ENCODE measurements around the gene EEFSEC.

EEFSEC gene

DNA sequence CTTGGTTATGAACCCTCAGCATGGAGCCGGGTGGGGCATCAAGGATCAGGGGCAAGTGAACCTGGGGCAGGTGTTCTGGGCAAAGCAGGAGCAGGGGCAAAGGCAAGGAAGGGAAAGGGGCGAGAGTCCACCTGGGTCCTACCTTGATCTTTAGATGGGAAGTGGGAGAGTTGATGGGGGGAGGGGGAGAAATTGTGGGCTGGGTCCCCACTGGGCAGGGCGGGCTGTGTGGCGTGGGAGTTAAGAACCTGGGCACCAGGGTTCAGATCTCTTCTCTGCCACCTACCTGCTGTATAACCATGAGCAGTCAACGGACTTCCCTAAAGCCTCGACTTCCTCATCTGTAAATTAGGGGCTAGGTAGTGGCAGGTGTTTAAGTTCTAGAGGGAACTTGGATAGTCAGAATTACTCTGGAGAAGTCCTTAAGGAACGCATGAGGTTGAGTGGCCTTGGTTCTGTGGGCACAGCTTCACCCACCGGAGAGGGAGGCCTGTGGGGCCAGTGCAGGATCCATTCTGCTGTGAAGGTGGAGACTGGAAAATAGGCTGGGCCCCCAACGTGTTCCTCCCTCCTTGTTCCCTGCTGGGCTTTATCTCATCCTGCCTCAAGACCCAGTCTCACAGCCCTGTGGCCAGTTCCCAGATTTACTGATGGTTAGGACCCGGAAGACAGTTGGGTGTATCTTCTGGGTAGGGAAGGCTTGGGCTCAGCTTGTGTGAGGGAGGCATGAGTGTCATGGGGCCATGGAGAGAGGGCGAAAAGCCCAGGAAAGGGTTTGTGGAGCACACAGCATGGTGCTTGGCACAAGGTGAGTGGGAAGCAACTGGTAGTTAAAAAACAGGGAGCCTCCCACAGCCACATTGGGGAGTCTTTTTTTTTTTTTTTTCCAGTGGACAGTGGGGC lies 90.6 kb downstream of the EEFSEC start:
- no peak overlapping the region for H3K27ac ChIP-seq

DNA sequence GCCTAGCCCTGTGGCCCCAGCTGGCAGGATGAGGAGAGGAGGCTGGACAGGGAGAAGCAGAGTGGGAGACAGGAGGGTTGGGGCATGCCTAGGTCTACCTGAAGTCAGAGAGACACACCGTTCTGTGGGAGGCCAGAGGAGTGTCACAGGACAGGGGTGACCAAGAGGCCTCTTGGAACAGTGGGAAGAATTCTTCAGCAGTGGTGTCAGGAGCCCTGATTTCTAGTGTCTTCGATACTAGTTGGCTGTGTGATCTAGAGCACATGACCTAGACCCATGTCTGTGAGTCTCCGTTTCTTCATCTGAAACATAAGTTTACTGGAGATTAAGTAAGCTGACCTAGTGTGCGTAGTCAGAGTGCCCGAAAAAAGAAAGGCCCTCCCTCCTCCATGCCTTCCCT lies 92.2 kb downstream of the EEFSEC start:
- H3K27ac ChIP-seq: no peak overlapping the region
- TF ChIP-seq, protein P1, sequence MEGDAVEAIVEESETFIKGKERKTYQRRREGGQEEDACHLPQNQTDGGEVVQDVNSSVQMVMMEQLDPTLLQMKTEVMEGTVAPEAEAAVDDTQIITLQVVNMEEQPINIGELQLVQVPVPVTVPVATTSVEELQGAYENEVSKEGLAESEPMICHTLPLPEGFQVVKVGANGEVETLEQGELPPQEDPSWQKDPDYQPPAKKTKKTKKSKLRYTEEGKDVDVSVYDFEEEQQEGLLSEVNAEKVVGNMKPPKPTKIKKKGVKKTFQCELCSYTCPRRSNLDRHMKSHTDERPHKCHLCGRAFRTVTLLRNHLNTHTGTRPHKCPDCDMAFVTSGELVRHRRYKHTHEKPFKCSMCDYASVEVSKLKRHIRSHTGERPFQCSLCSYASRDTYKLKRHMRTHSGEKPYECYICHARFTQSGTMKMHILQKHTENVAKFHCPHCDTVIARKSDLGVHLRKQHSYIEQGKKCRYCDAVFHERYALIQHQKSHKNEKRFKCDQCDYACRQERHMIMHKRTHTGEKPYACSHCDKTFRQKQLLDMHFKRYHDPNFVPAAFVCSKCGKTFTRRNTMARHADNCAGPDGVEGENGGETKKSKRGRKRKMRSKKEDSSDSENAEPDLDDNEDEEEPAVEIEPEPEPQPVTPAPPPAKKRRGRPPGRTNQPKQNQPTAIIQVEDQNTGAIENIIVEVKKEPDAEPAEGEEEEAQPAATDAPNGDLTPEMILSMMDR (IDR thresholded peaks at IDR 0.05): no peak
- TF ChIP-seq ZFX (IDR thresholded peaks at IDR 0.05; ENCODE audit: borderline replicate concordance): no peak

More for the DNA sequence above, 90.6 kb downstream of the EEFSEC start:
- TF ChIP-seq ZFX (IDR thresholded peaks at IDR 0.05; ENCODE audit: borderline replicate concordance): no peak
- TF ChIP-seq, protein P1 (IDR thresholded peaks at IDR 0.05): no peak

DNA sequence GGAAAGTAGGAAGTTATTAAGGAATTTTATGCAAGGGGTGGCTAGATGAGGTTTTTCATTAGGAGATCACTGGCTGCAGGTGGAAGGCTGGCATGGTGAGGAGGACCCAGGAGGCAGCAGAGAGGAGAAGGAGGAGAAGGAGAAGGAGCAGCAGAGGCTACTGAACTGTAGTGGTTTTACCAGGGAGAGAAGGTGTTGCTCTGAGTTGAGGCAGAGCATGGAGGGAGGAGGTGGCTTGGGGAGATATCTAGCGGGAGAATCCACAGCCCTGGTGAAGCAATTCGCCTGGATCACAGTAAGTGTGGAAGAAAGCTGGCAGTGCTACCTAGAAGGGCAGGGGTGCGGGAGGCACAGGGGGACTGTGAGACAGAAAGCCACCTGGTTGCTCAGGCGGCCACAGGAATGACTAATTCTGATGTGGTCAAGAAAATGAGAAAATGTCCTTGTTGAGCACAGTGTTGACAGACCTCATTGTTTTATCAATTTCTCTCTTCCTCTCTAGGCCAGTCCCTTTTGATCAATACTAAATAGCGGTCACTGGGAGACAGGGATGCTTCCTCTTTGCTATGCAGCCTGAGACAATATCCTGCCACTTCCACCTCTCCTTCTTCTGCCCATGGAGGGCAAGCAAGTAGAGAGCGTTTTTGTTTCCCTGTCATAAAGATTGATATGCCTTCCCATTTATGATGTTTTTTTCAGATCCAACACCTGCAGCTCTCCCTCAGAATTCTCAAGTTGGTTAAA lies 94.6 kb downstream of the EEFSEC start:
- TF ChIP-seq, protein P1 (IDR thresholded peaks at IDR 0.05): no peak
- TF ChIP-seq ZFX (IDR thresholded peaks at IDR 0.05; ENCODE audit: borderline replicate concordance): no peak
- no peak overlapping the region for H3K27ac ChIP-seq

GRCh38 chr3:128252083-128252482 lies 98.8 kb downstream of the EEFSEC start:
- no peak for TF ChIP-seq ZFX (IDR thresholded peaks at IDR 0.05; ENCODE audit: borderline replicate concordance)
- TF ChIP-seq, protein P1 (IDR thresholded peaks at IDR 0.05): no peak

DNA sequence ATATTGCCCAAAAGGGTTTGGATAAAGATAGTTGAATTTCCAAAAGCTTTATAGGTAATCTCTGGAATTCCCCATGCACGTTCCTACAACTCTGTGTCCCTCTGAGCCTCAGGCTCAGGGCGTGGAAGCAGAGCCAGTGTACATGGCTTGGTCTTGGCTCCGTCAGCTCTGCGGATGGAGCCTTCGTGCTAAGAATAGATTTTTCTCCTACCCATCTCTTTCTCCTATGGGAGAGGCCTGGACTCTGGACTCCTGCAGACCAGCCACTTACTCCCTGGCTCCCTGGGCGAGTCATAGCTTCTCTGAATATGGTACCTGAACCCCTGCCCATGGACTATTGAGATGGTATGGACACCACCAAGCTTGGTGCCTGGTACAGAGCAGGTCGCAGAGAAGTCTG lies 99.9 kb downstream of the EEFSEC start:
- TF ChIP-seq, protein P1 (IDR thresholded peaks at IDR 0.05): no peak
- no peak for TF ChIP-seq ZFX (IDR thresholded peaks at IDR 0.05; ENCODE audit: borderline replicate concordance)
- H3K27ac ChIP-seq: no peak overlapping the region

More at GRCh38 chr3:128252083-128252482, 98.8 kb downstream of the EEFSEC start:
- H3K27ac ChIP-seq: no peak overlapping the region

GRCh38 chr3:128254066-128254590 lies 100.8 kb downstream of the EEFSEC start:
- H3K27ac ChIP-seq: no peak overlapping the region
- TF ChIP-seq, protein P1 (IDR thresholded peaks at IDR 0.05): no peak
- TF ChIP-seq ZFX (IDR thresholded peaks at IDR 0.05; ENCODE audit: borderline replicate concordance): no peak
